ENCODE data around the gene MAST3.

MAST3 gene

DNA sequence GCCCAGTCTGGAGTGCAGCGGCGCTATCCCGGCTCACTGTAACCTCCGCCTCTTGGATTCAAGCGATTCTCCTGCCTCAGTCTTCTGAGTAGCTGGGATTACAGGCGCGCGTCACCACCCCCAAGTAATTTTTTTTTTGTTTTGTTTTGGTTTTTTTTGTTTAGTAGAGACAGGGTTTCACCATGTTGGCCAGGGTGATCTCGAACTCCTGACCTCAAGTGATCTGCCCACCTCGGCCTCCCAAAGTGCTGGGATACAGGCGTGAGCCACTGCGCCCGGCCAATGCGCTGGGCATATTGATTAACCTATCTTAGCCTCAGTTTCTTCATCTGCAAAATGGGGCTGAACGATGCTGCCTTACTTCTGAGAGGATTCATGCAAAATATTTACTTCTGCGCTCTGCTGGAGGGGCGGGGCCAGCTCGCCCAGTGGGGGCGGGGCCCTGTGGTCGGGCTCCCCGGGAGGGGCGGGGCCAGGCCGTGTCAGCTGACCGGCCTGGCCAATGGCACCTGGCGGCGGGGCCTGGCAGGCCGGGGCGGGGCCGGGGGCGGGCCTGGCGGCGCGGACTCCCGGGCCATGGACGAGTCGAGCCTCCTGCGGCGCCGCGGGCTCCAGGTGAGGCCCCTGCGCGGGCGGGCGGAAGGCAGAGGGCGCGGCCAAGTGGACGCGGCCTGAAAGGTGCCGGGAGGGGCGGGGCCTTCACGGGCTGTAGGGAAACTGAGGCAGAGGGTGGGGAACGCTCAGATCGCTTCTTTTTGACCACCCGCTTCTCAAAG is at the start of gene MAST3:
Gene MAST3 (plus strand): TSS at position 562 of the 776 bp plus-strand sequence. CDS start 15 bp downstream, at position 577.
- Histone ChIP-seq H3K9me3 (ENCODE audit: control insufficient read depth, insufficient read depth, low read depth, low read length) (no peaks in the 10 kb centered on the region), H3K9ac (ENCODE audit: low read length) (no peak within 1 kb of the TSS), H3K4me3 (ENCODE audit: low read depth, low read length) (peak within 1 kb of the TSS; percentile 77), H3K36me3 (ENCODE audit: control insufficient read depth, insufficient read depth, low read length) (no peaks in the 10 kb centered on the region), H3K27ac (ENCODE audit: low read depth, low read length) (no peak within 1 kb of the TSS), H3K27me3 (ENCODE audit: control insufficient read depth, insufficient read depth, low read length) (peaks cover 21% of the 10 kb centered on the region), H3K4me1 (ENCODE audit: control insufficient read depth, insufficient read depth, low read length) (peaks cover 15% of the 10 kb centered on the region)

GRCh38 chr19:18049385-18049784 is 48.2 kb upstream of the MAST3 start:
- Histone ChIP-seq H3K4me3 (ENCODE audit: low read depth, low read length) (no peak overlapping the region), H3K27me3 (ENCODE audit: control insufficient read depth, insufficient read depth, low read length) (no peaks in the 10 kb centered on the region), H3K36me3 (ENCODE audit: control insufficient read depth, insufficient read depth, low read length) (no peaks in the 10 kb centered on the region), H3K9ac (ENCODE audit: low read length) (no peak overlapping the region), H3K27ac (ENCODE audit: low read depth, low read length) (no peak overlapping the region), H3K4me1 (ENCODE audit: control insufficient read depth, insufficient read depth, low read length) (peaks cover 9% of the 10 kb centered on the region; the same call in 1 of the 2 replicates), H3K9me3 (ENCODE audit: control insufficient read depth, insufficient read depth, low read depth, low read length) (no peaks in the 10 kb centered on the region)

GRCh38 chr19:18051887-18052286 is 45.7 kb upstream of the MAST3 start:
- Histone ChIP-seq H3K9ac (ENCODE audit: low read length) (no peak overlapping the region), H3K27me3 (ENCODE audit: control insufficient read depth, insufficient read depth, low read length) (no peaks in the 10 kb centered on the region), H3K4me3 (ENCODE audit: low read depth, low read length) (peak overlapping the region; percentile 29; the same call in 1 of the 2 replicates), H3K27ac (ENCODE audit: low read depth, low read length) (no peak overlapping the region), H3K4me1 (ENCODE audit: control insufficient read depth, insufficient read depth, low read length) (no peaks in the 10 kb centered on the region), H3K36me3 (ENCODE audit: control insufficient read depth, insufficient read depth, low read length) (no peaks in the 10 kb centered on the region), H3K9me3 (ENCODE audit: control insufficient read depth, insufficient read depth, low read depth, low read length) (no peaks in the 10 kb centered on the region)

DNA sequence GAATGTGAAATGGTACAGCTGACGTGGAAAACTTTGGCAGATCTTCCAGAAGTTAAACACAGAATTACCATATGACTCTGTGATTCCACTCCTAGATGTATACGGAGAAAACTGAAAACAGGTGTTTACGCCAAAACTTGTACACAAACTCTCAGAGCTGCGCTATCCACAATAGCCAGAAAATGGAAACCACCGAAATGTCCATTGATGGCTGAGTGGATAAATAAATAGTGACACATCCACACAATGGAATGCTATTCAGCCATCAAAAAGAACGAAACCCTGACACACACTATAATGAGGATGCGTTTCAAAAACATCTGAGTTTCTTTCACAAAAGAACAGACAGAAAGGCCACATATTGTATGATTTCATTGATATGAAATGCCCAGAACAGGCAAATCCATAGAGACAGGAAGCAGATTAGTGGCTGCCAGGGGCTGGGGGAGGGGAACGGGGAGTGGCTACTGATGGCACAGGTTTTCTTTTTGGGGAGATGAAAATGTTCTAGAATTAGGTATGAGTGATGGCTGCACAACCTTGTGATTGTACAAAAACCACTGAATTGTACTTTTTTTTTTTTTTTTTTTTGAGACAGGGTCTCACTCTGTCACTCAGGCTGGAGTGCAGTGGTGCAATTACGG is 43.9 kb upstream of the MAST3 start:
- no peaks in the 10 kb centered on the region for H3K9me3 ChIP-seq (ENCODE audit: control insufficient read depth, insufficient read depth, low read depth, low read length)
- no peak overlapping the region for H3K4me3 ChIP-seq (ENCODE audit: low read depth, low read length)
- H3K27ac ChIP-seq (ENCODE audit: low read depth, low read length), result no peak overlapping the region
- H3K9ac ChIP-seq (ENCODE audit: low read length), result no peak overlapping the region
- H3K36me3 ChIP-seq (ENCODE audit: control insufficient read depth, insufficient read depth, low read length), result no peaks in the 10 kb centered on the region
- no peaks in the 10 kb centered on the region for H3K27me3 ChIP-seq (ENCODE audit: control insufficient read depth, insufficient read depth, low read length)
- no peaks in the 10 kb centered on the region for H3K4me1 ChIP-seq (ENCODE audit: control insufficient read depth, insufficient read depth, low read length)

- Histone ChIP-seq H3K9me3 (ENCODE audit: control insufficient read depth, insufficient read depth, low read depth, low read length) (no peaks in the 10 kb centered on the region), H3K9ac (ENCODE audit: low read length) (no peak overlapping the region), H3K4me1 (ENCODE audit: control insufficient read depth, insufficient read depth, low read length) (no peaks in the 10 kb centered on the region), H3K27me3 (ENCODE audit: control insufficient read depth, insufficient read depth, low read length) (no peaks in the 10 kb centered on the region), H3K4me3 (ENCODE audit: low read depth, low read length) (no peak overlapping the region), H3K27ac (ENCODE audit: low read depth, low read length) (no peak overlapping the region), H3K36me3 (ENCODE audit: control insufficient read depth, insufficient read depth, low read length) (no peaks in the 10 kb centered on the region)
These were observed 41.6 kb upstream of the MAST3 start for GRCh38 chr19:18055967-18056366.

GRCh38 chr19:18057557-18057956 is 40.0 kb upstream of the MAST3 start:
- Histone ChIP-seq H3K27ac (ENCODE audit: low read depth, low read length) (no peak overlapping the region), H3K4me1 (ENCODE audit: control insufficient read depth, insufficient read depth, low read length) (no peaks in the 10 kb centered on the region), H3K27me3 (ENCODE audit: control insufficient read depth, insufficient read depth, low read length) (no peaks in the 10 kb centered on the region), H3K36me3 (ENCODE audit: control insufficient read depth, insufficient read depth, low read length) (no peaks in the 10 kb centered on the region), H3K9ac (ENCODE audit: low read length) (no peak overlapping the region), H3K4me3 (ENCODE audit: low read depth, low read length) (no peak overlapping the region), H3K9me3 (ENCODE audit: control insufficient read depth, insufficient read depth, low read depth, low read length) (no peaks in the 10 kb centered on the region)

GRCh38 chr19:18058208-18059009 is 39.2 kb upstream of the MAST3 start:
- Histone ChIP-seq H3K27ac (ENCODE audit: low read depth, low read length) (no peak overlapping the region), H3K4me1 (ENCODE audit: control insufficient read depth, insufficient read depth, low read length) (no peaks in the 10 kb centered on the region), H3K36me3 (ENCODE audit: control insufficient read depth, insufficient read depth, low read length) (no peaks in the 10 kb centered on the region), H3K9me3 (ENCODE audit: control insufficient read depth, insufficient read depth, low read depth, low read length) (no peaks in the 10 kb centered on the region), H3K4me3 (ENCODE audit: low read depth, low read length) (peak overlapping the region; percentile 50), H3K9ac (ENCODE audit: low read length) (no peak overlapping the region), H3K27me3 (ENCODE audit: control insufficient read depth, insufficient read depth, low read length) (no peaks in the 10 kb centered on the region)

- Histone ChIP-seq H3K9me3 (ENCODE audit: control insufficient read depth, insufficient read depth, low read depth, low read length) (no peaks in the 10 kb centered on the region), H3K27me3 (ENCODE audit: control insufficient read depth, insufficient read depth, low read length) (no peaks in the 10 kb centered on the region), H3K4me3 (ENCODE audit: low read depth, low read length) (no peak overlapping the region), H3K4me1 (ENCODE audit: control insufficient read depth, insufficient read depth, low read length) (no peaks in the 10 kb centered on the region), H3K9ac (ENCODE audit: low read length) (no peak overlapping the region), H3K36me3 (ENCODE audit: control insufficient read depth, insufficient read depth, low read length) (no peaks in the 10 kb centered on the region), H3K27ac (ENCODE audit: low read depth, low read length) (no peak overlapping the region)
These were observed 38.3 kb upstream of the MAST3 start for GRCh38 chr19:18059297-18059696.

- H3K9ac ChIP-seq (ENCODE audit: low read length), result no peak overlapping the region
- no peaks in the 10 kb centered on the region for H3K9me3 ChIP-seq (ENCODE audit: control insufficient read depth, insufficient read depth, low read depth, low read length)
- no peaks in the 10 kb centered on the region for H3K4me1 ChIP-seq (ENCODE audit: control insufficient read depth, insufficient read depth, low read length)
- H3K4me3 ChIP-seq (ENCODE audit: low read depth, low read length), result no peak overlapping the region
- H3K27me3 ChIP-seq (ENCODE audit: control insufficient read depth, insufficient read depth, low read length), result no peaks in the 10 kb centered on the region
- no peak overlapping the region for H3K27ac ChIP-seq (ENCODE audit: low read depth, low read length)
- H3K36me3 ChIP-seq (ENCODE audit: control insufficient read depth, insufficient read depth, low read length), result no peaks in the 10 kb centered on the region
These were observed 37.7 kb upstream of the MAST3 start for GRCh38 chr19:18059902-18060301.

DNA sequence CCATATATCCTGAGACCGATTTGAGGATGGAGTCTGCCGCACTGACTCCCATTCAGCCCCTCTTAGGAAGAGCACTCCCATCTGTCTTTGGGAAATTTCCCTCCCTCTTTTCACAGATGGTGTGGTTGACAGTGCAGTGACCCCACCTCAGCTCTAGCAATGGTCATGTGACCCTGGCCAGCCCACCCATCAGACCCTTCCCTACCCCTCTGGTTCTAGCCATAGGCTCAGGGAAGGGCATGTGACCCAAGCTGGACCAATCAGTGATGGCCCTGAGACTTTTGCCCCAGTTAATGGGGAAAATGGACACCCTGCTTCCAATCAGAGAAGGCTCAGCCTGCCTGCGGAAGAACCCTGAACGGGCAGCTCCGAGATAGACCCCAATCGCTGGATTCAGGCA is 37.1 kb upstream of the MAST3 start:
- Histone ChIP-seq H3K36me3 (ENCODE audit: control insufficient read depth, insufficient read depth, low read length) (no peaks in the 10 kb centered on the region), H3K4me1 (ENCODE audit: control insufficient read depth, insufficient read depth, low read length) (no peaks in the 10 kb centered on the region), H3K9me3 (ENCODE audit: control insufficient read depth, insufficient read depth, low read depth, low read length) (no peaks in the 10 kb centered on the region), H3K9ac (ENCODE audit: low read length) (no peak overlapping the region), H3K27me3 (ENCODE audit: control insufficient read depth, insufficient read depth, low read length) (no peaks in the 10 kb centered on the region), H3K27ac (ENCODE audit: low read depth, low read length) (no peak overlapping the region), H3K4me3 (ENCODE audit: low read depth, low read length) (no peak overlapping the region)

- Histone ChIP-seq H3K9me3 (ENCODE audit: control insufficient read depth, insufficient read depth, low read depth, low read length) (no peaks in the 10 kb centered on the region), H3K9ac (ENCODE audit: low read length) (no peak overlapping the region), H3K36me3 (ENCODE audit: control insufficient read depth, insufficient read depth, low read length) (no peaks in the 10 kb centered on the region), H3K27me3 (ENCODE audit: control insufficient read depth, insufficient read depth, low read length) (no peaks in the 10 kb centered on the region), H3K4me3 (ENCODE audit: low read depth, low read length) (no peak overlapping the region), H3K4me1 (ENCODE audit: control insufficient read depth, insufficient read depth, low read length) (no peaks in the 10 kb centered on the region), H3K27ac (ENCODE audit: low read depth, low read length) (no peak overlapping the region)
These were observed 35.5 kb upstream of the MAST3 start for GRCh38 chr19:18062028-18062427.

Measured in HUES6 (cell line).